Activated T-cell treated with anti-CD3 and anti-CD28 coated beads for 1 hour (primary cell): Measurements from ENCODE around the gene UGT1A7.
"Not testable (repeated sequence)": the region's sequence is repeated elsewhere in the genome, so short reads cannot be mapped to it uniquely, and the experiment has no call there.

Experiments used
- DNase-seq: peaks from one replicate; pipeline ENCODE4 v3.0.0-alpha.2; 2020; ENCODE audit warnings: low read depth

UGT1A7 gene

DNA sequence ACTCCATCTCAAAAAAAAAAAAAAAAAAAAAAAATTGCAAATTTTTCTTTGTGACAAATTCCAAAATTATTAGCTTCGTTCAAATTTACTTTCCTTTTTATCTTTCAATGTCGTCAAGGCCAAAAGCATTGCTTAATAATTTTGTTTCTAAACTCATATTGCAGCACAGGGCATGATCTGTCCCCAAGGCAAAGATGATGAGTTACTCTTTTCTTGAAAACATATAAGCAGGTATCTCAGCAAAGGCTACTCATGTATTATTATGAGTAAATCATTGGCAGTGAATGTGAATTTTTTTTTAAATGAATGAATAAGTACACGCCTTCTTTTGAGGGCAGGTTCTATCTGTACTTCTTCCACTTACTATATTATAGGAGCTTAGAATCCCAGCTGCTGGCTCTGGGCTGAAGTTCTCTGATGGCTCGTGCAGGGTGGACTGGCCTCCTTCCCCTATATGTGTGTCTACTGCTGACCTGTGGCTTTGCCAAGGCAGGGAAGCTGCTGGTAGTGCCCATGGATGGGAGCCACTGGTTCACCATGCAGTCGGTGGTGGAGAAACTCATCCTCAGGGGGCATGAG lies at the start of gene UGT1A7:
Gene UGT1A7 (plus strand): TSS at position 381 of the 579 bp plus-strand sequence. CDS start 37 bp downstream, at position 418.
- DNase-seq: no peak

DNA sequence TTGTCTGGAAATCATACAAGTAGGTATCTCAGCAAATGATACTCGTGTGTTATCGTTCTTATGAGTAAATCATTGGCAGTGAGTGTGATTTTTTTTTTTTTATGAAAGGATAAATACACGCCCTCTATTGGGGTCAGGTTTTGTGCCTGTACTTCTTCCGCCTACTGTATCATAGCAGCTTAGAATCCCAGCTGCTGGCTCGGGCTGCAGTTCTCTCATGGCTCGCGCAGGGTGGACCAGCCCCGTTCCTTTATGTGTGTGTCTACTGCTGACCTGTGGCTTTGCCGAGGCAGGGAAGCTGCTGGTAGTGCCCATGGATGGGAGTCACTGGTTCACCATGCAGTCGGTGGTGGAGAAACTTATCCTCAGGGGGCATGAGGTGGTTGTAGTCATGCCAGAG lies 45.4 kb upstream of the UGT1A7 start, which contains the start of gene UGT1A10:
Gene UGT1A10 (plus strand): TSS at position 143 of the 400 bp plus-strand sequence. CDS start 75 bp downstream, at position 218.
- DNase-seq: not testable (repeated sequence)

DNA sequence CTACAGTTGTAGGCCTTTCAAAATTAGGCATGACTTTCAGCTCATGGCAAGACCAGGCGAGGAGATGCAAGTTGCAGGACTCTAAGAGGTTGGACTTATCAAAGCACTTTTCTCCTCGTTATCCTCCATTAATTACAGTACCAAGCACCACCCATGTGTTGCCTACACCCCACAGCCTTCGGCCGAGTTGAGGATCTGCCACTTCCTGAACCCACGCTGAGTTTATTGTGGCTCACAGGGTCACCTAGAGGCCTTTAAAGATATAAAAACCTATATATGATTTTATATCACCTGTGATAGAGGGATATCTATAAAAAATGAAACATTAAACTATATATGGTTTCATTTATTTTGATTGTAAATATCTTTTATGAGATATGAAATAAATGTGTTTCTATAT lies 42.9 kb upstream of the UGT1A7 start:
- no peak for DNase-seq

DNA sequence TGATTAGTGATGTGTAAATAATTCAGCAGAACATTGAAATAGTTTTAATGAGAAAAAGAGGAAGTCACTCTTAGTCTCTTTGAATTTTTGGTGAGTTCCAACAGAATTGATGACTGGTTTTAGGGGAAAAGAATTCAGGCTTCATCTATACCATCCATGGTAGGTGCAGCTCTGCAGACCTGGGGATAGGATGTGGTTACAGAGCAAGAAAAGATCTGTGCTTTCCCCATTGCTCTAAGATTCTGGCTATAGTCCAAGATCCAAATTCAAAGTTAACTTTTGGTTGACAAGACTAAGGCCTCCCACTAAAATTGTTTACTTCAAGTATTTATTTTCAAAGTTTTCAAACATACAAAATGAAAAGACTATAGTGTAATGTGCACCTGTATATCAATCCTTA lies 41.8 kb upstream of the UGT1A7 start:
- DNase-seq: no peak

DNA sequence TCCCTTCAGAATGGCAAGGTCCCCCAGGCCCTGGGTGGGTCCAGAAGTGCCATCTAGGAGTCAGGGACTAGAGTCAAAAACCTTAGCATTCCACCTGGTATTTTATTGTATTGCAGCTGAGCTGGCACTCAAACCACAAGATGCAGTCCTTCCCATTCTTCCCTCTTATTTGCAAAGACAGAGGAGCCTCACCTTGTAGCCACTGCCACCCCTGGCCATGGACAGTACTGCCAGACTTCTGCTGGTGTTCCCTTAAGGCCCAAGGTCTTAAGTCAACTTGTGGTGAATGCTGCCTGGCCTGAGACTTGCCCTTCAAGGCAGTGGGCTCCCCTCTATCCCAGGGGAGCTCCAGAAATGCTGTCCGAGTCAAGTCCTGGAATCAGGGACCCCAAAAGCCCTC lies 38.6 kb upstream of the UGT1A7 start:
- no peak for DNase-seq

DNA sequence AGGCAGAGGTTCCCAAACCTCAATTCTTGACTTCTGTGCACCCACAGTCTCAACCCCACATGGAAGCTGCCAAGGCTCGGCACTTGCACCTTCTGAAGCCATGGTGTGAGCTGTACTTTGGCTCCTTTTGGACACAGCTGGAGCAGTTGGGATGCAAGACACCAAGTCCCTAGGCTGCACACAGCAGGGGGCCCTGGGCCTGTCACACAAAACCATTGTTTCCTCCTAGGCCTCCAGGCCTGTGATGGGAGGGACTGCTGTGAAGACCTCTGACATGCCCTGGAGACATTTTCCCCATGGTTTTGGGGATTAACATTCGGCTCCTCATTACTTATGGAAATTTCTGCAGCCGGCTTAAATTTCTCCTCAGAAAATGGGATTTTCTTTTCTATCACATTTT lies 35.7 kb upstream of the UGT1A7 start:
- not testable (repeated sequence) for DNase-seq

DNA sequence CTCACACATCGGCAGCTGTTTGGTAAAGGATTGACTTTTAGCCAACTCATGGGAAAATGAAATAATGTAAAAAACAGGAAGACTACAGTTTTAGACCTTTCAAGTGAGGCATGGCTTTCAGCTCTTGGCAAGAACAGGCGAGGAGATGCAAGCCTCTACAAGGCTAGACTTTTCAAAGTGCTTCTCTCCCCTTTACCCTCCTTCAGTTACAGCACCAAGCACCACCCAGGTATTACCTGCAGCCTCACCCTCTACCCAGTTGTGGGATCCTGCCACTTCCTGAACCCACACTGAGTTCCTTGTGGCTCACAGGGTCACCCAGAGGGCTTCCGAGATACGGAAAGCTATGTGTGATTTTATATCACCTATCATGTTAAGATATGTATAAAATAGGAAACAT lies 30.7 kb upstream of the UGT1A7 start:
- DNase-seq: no peak

DNA sequence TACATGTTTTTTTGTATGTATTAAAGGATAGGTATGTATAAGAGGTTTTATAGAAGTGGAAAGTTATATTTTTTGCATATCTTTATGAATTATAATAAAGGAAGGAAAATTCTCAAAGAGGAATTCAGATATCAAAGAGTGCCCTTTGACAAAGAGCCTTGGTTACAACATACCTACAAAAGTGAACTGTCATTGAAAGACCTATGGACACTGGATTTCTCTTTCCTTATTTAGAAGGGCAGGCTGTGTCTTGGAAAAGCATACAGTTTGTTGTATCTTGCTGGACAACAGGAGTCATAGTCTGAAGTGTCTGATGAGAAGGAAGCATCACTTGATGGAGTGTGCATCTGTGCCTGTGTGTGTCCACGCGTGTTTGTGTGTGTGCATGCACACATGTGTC lies 30.3 kb upstream of the UGT1A7 start:
- no peak for DNase-seq

DNA sequence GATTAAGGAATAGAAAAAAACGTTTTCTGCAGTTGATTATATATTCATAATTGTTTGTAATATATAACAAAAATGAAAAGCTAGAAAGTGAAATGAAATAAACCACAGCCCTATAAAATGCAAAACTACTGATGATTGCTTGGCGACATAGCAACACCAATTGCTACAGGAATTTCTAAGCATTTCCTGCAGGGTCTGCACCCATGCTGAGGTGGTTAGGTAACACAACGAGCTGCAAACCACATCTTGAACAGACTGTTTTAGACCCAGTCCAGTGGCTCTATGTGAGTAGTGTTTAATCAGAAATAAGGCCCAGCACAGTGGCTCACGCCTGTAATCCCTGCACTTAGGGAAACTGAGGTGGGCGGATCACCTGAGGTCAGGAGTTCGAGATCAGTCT lies 27.2 kb upstream of the UGT1A7 start:
- no peak for DNase-seq

DNA sequence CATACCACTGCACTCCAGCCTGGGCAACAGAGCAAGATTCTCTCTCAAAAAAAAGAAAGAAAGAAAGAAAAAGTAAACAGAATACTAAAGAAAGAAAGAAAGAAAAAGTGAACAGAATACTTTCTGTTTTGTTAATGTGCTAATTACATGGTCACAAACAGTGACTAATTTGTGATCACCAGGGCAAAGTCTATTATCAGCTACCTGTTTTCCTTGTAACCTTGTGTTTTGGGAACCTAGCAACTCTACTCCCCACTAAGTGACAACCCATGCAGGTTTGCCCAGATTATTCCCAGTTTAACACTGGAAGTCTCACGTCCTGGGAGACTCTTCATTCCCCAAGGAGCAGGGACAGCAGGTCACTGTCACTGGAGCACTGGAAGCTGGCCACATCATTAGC lies 26.7 kb upstream of the UGT1A7 start:
- no peak for DNase-seq

DNA sequence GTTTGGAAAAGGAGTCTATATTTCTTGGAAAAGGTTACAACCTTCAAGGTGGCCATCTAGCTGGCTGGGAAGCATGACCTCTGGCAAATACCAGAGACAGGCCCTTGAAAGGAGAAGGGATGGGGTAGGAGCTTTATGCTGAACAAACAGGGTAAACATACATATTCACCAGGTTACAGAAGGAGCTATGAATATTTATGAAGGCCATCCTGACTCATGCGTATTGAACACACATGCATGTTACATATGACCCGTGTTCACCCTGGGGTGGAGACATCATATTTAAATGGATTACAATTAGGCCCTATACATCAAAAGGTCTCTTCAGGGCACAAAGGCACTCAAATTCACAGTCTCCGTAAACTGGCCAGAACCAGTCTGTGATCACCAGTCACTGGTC lies 25.8 kb upstream of the UGT1A7 start:
- DNase-seq: not testable (repeated sequence)

DNA sequence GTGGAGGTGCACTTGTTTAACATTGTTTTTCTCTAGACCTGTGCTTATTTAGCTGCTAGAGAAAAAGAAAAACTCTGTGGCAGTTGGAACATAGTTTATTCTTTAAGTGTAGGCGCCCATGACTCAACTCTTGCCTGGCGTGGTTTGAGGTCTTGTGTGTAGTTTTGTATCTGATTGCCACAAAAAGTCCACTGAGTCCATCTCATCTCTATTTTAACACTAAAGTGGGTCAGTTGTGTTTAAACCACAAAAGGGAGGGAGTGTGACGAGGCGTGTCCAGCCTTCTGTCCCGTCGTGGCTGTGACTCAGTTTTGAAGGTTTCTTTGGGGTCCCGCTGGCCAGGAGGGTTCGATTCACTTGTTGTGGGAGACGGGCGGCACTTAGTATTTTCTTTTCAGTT lies 25.3 kb upstream of the UGT1A7 start:
- no peak for DNase-seq

DNA sequence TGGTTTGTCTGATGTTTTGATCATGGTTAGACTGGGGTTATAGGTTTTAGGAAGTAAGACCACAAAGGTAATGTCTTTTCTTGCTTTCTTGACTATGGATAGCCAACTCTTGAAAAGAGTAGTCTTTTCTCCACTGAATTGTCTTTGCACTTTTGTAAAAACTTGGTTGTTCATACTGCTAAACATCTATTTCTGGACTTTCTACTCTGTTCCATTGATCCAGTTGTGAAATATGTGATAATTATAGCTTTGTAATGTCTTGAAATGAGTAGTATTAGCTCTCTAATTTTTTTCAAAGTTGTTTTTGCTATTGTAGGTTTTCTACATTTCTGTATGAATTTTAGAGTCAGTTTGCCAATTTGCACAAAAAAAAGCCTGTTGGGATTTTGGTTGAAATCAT lies 23.1 kb upstream of the UGT1A7 start:
- no peak for DNase-seq

DNA sequence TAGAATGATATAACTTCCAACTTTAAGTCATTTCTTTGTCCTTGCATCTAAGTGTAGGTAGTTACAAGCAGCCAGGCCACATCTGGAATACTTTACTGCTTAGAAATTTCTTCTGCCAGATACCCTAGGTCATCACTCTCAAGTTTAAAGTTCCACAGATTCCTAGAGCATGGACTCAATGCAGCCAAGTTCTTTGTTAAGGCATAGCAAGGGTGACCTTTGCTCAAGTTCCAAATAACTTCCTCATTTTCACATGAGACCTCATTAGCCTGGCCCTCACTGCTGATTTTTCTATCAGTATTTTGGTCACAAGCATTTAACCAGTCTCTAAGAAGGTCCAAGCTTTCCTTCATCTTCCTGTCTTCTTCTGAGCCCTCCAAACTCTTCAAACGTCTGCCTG lies 17.8 kb upstream of the UGT1A7 start:
- no peak for DNase-seq

DNA sequence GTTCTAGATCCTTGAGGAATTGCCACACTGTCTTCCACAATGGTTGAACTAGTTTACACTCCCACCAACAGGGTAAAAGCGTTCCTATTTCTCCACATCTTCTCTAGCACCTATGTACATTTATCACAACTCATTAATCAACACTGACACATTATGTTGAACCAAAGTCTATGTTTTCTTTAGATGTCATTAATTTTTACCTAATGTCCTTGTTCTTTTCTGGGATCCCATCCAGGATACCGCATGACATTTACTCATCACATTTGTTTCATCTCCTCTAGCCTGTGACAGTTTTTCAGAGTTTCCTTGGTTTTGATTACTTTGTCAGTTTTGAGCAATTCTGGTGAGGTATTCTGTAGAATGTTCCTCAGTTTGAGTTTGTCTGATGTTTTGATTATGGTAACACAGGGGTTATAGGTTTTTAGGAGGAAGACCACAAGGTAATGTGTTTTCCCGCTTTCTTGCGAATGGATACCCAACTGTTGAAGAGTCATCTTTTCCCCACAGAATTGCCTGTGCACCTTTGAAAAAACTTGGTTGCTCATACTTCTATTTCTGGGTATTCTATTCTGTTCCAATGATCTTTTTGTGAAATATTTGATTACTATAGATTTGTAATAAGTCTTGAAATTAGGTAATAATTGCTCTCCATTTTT lies 13.0 kb upstream of the UGT1A7 start:
- no peak for DNase-seq

DNA sequence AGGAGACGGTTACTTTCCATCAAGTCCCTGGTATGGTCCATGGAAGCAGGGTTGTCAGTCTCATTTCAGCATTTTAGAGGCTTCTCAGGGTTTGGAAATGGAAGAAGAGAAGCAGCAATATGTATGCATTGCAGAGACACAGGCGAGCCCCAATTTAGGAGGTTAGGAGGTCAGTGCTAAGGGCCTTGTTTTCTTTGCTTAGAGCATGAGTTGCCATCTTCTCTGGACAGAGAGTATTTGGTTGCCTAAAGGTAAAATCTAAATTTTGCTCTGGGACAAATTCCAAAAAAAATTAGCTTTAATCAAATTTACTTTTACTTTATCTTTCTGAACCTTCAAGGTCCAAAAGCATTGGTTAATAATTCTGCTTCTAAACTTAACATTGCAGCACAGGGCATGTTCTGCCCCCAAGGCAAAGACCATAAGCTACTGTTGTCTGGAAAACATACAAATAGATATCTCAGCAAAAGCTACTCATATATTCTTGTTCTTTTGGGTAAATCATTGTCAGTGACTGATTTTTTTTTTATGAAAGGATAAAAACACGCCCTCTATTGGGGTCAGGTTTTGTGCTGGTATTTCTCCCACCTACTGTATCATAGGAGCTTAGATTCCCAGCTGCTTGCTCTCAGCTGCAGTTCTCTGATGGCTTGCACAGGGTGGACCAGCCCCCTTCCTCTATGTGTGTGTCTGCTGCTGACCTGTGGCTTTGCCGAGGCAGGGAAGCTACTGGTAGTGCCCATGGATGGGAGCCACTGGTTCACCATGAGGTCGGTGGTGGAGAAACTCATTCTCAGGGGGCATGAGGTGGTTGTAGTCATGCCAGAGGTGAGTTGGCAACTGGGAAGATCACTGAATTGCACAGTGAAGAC lies 10.2 kb upstream of the UGT1A7 start, which contains the start of gene UGT1A9:
Gene UGT1A9 (plus strand): TSS at position 609 of the 872 bp plus-strand sequence. CDS start 37 bp downstream, at position 646.
- DNase-seq: no peak

DNA sequence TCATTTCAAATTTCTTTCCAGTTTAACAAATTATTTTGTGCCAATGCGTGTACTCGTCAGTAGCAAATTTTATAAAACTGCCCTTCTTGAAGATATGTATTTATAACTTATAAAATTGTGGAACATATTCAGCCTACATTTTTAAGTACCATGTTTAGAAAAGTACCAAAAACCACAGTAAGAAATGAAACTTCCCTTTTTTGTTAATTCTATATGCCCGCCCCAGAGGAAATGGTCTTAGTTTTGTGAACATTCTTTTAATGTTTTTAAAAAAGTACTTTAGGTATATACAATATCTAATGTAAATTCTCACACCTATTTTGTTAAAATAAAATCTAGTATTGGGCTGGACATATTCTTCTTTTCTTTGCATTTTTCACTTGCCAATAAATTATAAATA lies 8.8 kb upstream of the UGT1A7 start:
- DNase-seq: no peak

DNA sequence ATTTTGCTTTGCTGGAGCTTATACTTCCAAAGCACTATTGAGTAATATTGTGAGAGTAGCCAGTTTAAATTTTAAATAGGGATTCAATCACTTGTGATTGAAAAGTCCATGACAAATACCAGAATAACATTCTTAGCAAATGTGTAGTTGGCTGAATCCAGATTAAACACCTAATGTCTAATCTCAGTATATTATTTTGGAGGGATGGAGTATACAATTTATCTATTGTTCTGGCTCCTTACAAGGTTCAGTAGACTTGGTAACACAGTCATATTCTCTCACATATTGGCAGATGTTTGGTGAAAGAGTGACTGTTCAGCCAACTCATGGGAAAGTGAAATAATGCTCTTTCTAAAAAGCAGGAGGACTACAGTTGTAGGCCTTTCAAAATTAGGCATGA lies 7.8 kb upstream of the UGT1A7 start:
- no peak for DNase-seq

DNA sequence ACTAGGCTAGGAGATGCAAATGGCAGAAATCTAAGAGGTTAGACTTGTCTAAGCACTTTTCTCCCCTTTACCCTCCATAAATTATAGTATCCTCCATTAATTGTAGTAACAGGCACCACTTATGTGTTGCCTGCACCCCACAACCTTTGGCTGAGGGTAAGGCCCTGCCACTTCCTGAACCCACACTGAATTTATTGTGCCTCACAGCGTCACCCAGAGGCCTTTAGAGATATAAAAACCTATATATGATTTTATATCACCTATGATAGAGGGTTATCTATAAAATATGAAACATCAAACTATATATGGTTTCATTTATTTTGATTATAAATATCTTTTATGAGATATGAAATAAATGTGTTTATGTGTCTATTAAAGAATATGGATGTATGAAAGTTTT lies 7.4 kb upstream of the UGT1A7 start:
- DNase-seq: no peak

DNA sequence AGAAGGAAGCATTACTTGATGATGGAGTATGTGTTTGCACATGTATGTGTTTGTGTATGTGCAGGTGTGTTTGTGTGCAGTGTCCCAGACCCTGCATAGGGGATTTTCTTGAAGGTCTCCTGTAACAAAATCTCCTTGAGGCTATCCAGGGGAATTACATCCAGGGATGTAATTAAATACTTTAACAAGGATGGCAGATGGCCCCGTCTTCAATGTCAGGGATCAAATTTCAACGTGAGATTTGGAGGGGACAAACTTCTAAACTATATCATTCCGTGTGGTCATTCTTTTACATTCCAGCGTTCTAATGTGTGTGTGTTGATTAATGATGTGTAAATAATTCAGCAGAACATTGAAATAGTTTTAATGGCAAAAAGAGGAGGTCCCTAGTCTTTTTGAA lies 6.7 kb upstream of the UGT1A7 start:
- DNase-seq: no peak

DNA sequence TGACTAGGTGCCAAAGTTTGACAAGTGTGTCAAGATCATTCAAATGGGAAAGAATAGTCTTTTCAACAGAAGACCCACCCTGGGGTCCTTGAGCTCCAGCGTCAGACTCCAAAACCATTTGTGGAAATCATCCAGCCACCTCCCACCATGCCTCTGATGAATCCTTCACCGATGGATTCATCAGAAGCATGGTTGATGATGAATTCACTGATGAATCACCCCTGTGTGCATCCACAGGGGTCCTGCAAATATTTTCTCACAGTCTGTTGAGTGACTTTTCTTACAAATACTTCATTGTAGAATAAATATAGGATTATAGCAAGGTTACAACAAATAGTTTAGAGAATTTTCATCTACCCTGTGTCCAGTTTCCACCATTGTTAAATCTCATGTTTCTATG lies 5.7 kb upstream of the UGT1A7 start:
- DNase-seq: no peak

DNA sequence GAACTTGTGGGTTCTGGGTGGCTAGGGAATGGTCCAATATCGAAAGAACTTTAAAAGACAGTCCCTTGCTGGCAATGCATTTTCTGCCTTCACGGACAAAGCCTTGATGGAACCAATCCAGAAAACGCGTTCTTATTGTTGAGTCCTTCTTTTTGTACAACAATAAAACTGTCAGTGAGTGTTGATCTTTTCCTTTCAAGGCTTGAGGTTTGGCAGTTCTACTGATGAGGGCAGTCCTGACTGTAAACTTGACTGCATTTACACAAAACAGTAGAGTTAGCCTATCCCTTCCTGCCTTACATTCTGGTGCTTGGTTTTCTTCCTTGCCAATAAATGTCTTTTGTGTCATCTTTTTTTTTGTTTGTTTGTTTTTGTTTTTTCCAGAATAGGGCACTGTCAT lies 2.5 kb upstream of the UGT1A7 start:
- DNase-seq: no peak
